Thyroid gland (tissue), 4 donors: ENCODE data around the gene DOCK8.

ENCODE experiments used
- CTCF ChIP-seq, 6 experiments: fragments of 200-600 bp in 3 of 6; fragments of 450-650 bp in 3 of 6; sonication (generic) in 3 of 6; IDR thresholded peaks; one replicate each; pipeline ENCODE4 v1.5.1; 2016 to 2019; ENCODE audit warnings: antibody characterized with exemption in 6 of 6, mild to moderate bottlenecking in 2 of 6, inconsistent platforms in 1 of 6, moderate library complexity in 1 of 6
- POLR2A ChIP-seq, 2 donors: fragments of 450-650 bp; IDR thresholded peaks; one replicate each; pipeline ENCODE4 v1.6.1; 2017; ENCODE audit warnings: antibody characterized with exemption in 2 of 2, mild to moderate bottlenecking in 2 of 2, moderate library complexity in 1 of 2

- no peak for TF ChIP-seq CTCF (IDR thresholded peaks at IDR 0.05)
- TF ChIP-seq POLR2A (IDR thresholded peaks at IDR 0.05): no peak
Observed at GRCh38 chr9:346111-346571, 131.5 kb downstream of the DOCK8 start.
